ENCODE results near the gene APMAP.

APMAP gene

GRCh38 chr20:24992487-24993205 lies at the start of gene APMAP:
APMAP (minus strand) TSS chr20:24992751; CDS start chr20:24992688, 63 bp downstream.
- DNase-seq (ENCODE audit: low read depth) = peak; percentile 95

DNA sequence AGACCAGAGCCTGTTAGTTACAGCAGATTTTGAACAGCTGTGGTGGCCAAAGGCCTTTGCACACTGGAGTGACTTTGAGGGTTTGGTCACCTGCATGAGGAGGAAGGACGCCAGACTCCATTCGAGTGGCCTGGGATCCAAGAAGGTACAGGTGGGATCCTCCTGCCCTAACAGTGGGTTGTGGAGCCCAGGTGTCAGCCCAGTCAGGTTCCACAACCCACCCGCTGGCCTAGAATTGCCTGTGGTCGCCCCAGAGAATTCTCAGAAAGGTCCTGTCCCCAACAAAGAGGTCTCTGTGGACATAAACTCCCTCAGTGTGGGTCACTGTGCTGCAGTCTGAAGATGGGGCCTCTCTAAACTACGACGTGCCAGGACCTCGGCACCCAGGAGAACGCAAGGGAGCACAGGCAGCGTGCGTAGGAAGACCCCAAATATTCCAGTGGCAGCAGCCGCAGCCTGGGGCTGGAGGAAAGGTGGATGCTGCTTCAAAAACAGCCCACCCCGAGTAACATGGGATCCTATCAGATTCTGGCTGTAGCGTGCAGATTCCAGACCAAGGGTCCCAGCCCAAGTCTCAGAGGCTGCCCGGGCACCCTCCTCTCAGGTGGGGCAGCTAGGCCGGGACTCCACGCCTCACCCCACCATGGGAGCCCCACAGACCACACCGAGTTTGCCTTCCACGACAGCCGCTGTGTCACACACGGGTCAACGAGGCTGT lies 49.4 kb upstream of the APMAP start:
- no peak for DNase-seq (ENCODE audit: low read depth)

GRCh38 chr20:25040438-25040831 lies 47.9 kb upstream of the APMAP start:
- no peak for DNase-seq (ENCODE audit: low read depth)

- no peak for DNase-seq (ENCODE audit: low read depth)
Observed at GRCh38 chr20:25039697-25040437, 47.3 kb upstream of the APMAP start.

- DNase-seq (ENCODE audit: low read depth) = no peak
Observed at GRCh38 chr20:25038591-25039015, 46.1 kb upstream of the APMAP start.

- DNase-seq (ENCODE audit: low read depth) = no peak
Observed at GRCh38 chr20:25038103-25038410, 45.5 kb upstream of the APMAP start.

- DNase-seq (ENCODE audit: low read depth) = no peak
Observed at GRCh38 chr20:25037288-25038102, 44.9 kb upstream of the APMAP start.

DNA sequence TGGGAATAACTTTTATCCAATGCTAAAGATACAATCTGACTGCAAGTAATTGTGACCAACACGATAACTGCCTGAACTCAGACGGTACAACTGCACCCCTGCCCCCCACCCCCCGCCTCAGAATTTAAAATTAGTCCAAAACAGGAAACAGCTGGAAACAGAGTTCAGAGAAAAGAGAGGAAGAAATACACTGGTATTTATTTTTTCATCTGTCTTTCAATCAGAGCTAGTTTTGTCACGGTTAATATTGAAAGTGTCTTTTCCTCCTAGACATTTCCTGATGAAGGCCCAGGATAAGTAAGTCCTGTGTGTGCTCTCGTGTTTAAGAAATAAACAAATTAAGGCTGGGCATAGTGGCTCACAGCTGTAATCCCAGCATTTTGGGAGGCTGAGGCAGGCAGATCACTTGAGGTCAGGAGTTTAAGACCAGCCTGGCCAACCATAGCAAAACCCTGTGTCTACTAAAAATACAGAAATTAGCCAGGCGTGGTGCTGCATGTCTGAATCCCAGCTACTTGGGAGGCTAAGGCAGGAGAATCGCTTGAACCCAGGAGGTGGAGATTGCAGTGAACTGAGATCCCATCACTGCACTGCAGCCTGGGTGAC lies 43.9 kb upstream of the APMAP start:
- no peak for DNase-seq (ENCODE audit: low read depth)

- DNase-seq (ENCODE audit: low read depth) = no peak
Observed at GRCh38 chr20:25035921-25036320, 43.4 kb upstream of the APMAP start.

GRCh38 chr20:25033924-25034300 lies 41.4 kb upstream of the APMAP start:
- no peak for DNase-seq (ENCODE audit: low read depth)

DNA sequence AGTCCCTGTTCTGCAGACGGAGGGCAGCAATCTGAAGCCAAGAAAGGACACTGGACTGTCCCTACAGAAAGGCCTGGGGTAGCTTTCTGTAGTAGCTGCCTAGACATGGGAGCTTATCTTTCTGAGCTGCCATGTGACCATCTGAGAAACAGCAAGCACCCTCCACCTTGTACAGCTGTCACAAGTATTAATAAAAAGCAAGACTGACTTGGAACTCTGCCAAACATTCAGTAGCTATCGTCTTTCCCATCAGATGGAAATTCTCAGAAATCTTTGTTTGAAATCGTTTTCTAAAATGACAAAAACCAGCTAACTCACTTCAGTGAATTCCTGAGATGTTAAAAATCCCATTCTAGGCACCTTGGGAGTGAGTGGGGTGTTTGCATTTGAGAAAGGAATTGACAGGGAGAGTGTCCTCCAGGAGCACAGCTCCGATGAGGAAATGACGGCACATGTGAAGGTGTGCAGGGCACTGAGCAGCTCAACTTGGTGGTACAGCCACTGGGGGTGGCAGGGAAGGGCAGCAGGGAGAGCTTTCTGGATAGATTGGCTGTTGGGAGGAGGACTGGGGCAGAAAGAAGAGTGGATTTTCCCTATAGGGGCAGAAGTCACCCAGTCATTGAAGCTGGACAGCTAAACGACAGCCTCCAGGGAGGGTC lies 40.8 kb upstream of the APMAP start:
- no peak for DNase-seq (ENCODE audit: low read depth)

GRCh38 chr20:25032478-25033264 lies 40.1 kb upstream of the APMAP start:
- no peak for DNase-seq (ENCODE audit: low read depth)

DNA sequence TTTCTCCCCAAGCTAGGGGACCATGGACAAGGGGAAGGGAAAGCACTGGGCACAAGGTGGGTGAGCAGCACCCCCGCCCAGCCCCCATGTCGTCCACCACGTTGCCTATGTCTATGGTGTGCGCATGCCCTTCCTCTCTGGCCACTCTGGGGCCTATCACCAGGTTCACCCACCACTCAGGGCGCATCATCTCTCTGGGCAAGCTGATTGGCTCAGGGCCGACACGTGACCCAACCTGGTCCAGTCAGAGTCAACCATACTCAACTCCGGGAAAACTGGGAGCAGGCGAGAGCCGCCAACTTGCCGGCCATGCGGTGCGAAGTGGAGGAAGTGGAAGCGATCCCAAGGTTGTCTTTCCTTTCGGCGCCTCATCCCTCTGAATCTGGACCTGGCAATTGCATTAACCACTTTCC lies 39.5 kb upstream of the APMAP start:
- no peak for DNase-seq (ENCODE audit: low read depth)

GRCh38 chr20:25031241-25031640 lies 38.7 kb upstream of the APMAP start:
- DNase-seq (ENCODE audit: low read depth) = no peak

DNA sequence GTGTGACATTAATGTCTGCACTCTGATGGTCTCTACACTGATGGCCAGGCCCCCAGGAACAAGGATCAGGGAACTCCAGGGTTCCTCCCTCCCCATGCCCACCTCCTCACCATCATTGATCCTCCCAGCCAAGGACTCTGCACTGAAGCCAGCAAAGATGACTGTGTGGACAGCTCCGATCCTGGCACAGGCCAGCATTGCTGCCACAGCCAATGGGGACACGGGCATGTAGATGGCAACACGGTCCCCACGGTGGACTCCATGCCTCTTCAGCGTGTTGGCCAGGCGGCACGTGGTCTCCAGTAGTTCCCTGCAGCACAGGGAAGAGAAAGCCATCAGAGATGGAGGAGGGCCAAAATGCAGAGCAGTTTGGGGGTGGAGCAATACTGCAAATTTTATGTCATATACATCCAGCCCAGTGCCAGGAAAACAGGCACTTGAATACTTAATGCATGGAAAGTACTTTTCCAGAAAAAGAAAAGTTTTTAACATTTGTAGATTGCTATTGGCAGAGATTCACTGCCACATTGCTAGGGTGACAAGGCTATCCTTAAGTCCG lies 38.2 kb upstream of the APMAP start:
- no peak for DNase-seq (ENCODE audit: low read depth)

- no peak for DNase-seq (ENCODE audit: low read depth)
Observed at GRCh38 chr20:25030007-25030648, 37.6 kb upstream of the APMAP start.

DNA sequence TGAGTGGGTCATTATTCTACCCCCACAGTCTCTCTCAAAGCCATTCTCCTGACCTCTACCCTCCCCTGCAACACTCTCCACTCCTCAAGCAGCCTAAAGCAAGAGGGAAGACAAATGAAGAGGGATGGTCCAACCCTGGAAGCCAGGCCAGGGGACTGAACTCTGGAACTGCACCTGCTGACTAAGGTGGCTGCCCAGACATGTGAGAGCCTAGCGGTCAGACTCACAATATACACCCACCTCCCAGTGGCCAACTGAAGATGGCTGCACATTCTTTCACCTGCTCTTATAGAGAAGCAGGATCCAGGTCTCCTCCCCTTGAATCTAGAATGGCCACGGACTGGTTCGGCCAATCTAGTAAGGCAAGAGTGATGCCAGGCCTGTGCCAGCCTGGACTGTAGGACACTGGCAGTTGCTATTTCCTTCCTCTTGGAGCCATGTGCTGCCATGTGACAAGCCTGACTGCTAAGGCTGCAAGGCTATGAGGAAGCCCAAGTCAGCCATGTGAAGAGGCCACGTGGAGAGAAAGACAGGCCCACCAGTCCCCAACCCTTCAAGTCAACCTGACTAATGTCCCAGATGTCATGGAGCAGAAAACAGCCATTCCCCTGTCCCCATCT lies 33.5 kb upstream of the APMAP start:
- DNase-seq (ENCODE audit: low read depth) = no peak

DNA sequence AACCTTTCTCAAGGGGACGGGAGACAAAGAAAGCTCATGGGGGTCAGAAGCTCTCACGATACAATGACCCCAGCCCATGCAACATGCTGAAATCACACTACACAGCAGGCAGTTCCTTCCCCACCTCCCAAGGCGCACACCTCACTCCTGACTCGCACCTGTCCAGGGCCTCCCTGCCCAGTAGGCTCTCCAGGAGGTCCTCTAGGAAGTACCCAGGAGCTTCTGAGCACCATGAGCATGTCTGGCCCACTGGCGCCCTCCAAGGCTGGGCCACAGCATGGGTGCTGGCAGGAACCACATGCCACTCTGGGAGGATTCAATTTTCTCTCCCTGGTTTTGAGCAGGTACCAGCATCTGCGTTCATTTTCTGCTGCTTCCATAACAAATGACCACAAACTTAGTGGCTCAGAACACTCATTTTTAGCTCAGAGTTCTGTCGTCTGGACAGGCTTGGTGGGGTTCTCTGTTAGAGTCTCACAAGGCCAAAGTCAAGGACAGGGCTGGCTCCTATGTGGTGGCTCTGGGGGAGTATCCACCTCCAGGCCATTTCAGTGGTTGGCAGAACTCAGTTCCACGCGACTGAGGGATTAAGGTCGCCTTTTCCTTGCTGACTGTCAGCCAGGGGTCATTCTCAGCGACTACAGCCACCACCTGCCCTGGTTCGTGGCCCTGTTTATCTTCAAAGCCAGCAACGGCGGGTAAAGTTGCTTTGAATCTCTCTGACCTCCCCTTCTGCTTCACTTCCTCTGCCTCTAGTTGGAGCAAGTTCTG lies 32.7 kb upstream of the APMAP start:
- no peak for DNase-seq (ENCODE audit: low read depth)
